Vagina (tissue), 2 donors: ENCODE measurements around the gene SPAG6. TPM values are rescaled to one million over a fixed set of nuclear protein-coding genes. Genes with fewer than 3 reads are reported as not detected.

ENCODE experiments used
- DNase-seq, 2 donors: peaks; one replicate each; pipeline ENCODE4 v3.0.0-alpha.2; 2017; ENCODE audit errors: extremely low spot score in 2 of 2
- H3K27ac ChIP-seq: fragments of 200-600 bp; sonication (generic); one replicate; pipeline ENCODE4 v1.5.1; 2019
- H3K27me3 ChIP-seq: fragments of 200-600 bp; sonication (generic); one replicate; pipeline ENCODE4 v1.5.1; 2019
- H3K36me3 ChIP-seq, 2 donors: fragments of 200-600 bp; sonication (generic); one replicate each; pipeline ENCODE4 v1.5.1; 2017 to 2019
- H3K4me1 ChIP-seq: fragments of 200-600 bp; sonication (generic); one replicate; pipeline ENCODE4 v1.5.1; 2019
- H3K4me3 ChIP-seq, 2 donors: fragments of 200-600 bp; sonication (generic); 1 replicate in 1 of 2; 2 replicates in 1 of 2; pipeline ENCODE4 v1.5.1; 2016 to 2019
- H3K9me3 ChIP-seq: fragments of 200-600 bp; sonication (generic); one replicate; pipeline ENCODE4 v1.5.1; 2019
- POLR2A ChIP-seq, 2 donors: fragments of 450-650 bp; IDR thresholded peaks; one replicate each; pipeline ENCODE4 v1.6.1; 2017; ENCODE audit warnings: antibody characterized with exemption in 2 of 2, mild to moderate bottlenecking in 2 of 2, moderate library complexity in 2 of 2
- POLR2AphosphoS5 ChIP-seq, 2 donors: sonication (generic); formaldehyde crosslinking; IDR thresholded peaks; one replicate each; pipeline ENCODE4 v1.9.0; 2017; ENCODE audit warnings: antibody characterized with exemption in 2 of 2, mild to moderate bottlenecking in 2 of 2, low read depth in 1 of 2; ENCODE audit not compliant: insufficient read depth in 1 of 2
- intact Hi-C: fragments of 100-400 bp; cut with DNase I; formaldehyde crosslinking; loops from one replicate; pipeline ENCODE4 v1.15.1; 2023
- total RNA-seq: library from RNA; depleted of rRNA; stranded (reverse); fragments of >200 nt; gene quantifications from one replicate; pipeline ENCODE4 v1.2.3, GENCODE V29; 2016
- TF ChIP-seq, protein P1 (sequence below), 3 experiments: fragments of 450-650 bp in 2 of 3; fragments of 200-600 bp in 1 of 3; sonication (generic) in 1 of 3; IDR thresholded peaks; one replicate each; pipeline ENCODE4 v1.5.1; 2017 to 2019; ENCODE audit warnings: antibody characterized with exemption in 3 of 3, mild to moderate bottlenecking in 2 of 3, moderate library complexity in 2 of 3

The SPAG6 gene
- total RNA-seq, result not detected

DNA sequence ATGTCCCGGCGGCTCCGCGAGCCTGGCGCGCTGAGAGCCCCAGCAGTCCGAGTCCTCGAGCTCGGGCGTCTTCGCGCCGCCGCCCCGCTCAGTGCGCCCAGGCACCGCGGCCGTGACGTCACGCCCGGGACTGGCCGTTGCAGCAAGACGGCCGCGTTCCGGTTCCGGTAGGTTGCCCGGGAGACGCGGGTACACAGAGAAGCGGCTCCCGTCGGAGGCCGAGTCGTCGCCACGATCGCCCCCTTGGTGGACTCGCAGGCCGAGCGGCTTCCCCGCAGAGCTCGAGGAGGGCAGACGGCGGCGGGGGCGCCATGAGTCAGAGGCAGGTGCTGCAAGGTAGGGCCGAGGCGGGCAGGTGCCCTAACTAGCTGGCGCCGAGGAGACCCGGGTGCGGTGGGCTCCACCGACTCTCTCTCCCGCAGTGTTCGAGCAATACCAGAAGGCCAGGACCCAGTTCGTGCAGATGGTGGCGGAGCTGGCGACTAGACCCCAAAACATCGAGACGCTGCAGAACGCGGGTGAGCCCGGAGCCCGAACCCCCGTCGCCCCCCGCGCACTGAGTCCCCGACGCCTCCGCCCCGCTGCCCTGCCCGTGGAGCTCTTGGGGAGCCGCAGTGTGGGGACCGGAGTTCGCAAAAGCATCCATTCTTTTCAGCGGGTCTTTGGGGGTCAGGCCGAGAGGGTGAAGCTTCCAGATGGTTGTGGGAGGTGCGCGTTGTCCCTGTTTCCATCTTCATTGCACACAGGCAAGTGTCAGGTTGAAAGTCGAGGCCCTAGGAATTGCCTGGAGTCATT is at the start of gene SPAG6:
TSS of gene SPAG6 (plus strand) at position 196 of the 795 bp plus-strand sequence. CDS start at position 312, 116 bp downstream.
- Histone ChIP-seq H3K27ac (no peak within 1 kb of the TSS), H3K4me1 (peaks cover 14% of the 10 kb centered on the region), H3K36me3 (no peaks in the 10 kb centered on the region), H3K4me3 (peak within 1 kb of the TSS in 1 of 2 donors; percentile 12), H3K27me3 (peaks cover 7% of the 10 kb centered on the region), H3K9me3 (no peaks in the 10 kb centered on the region)
- DNase-seq, result no peak
- intact Hi-C loops, result loop anchor here (10.0 kb wide), 4 partner anchors 89 to 851 kb away; partner anchors contain the start of genes DNAJC1 and MSRB2
- TF ChIP-seq POLR2A (IDR thresholded peaks at IDR 0.05) (no peak), POLR2AphosphoS5 (IDR thresholded peaks at IDR 0.05; ENCODE audit: insufficient read depth in 1 of 2, low read depth in 1 of 2) (no peak)
- TF ChIP-seq, protein P1, sequence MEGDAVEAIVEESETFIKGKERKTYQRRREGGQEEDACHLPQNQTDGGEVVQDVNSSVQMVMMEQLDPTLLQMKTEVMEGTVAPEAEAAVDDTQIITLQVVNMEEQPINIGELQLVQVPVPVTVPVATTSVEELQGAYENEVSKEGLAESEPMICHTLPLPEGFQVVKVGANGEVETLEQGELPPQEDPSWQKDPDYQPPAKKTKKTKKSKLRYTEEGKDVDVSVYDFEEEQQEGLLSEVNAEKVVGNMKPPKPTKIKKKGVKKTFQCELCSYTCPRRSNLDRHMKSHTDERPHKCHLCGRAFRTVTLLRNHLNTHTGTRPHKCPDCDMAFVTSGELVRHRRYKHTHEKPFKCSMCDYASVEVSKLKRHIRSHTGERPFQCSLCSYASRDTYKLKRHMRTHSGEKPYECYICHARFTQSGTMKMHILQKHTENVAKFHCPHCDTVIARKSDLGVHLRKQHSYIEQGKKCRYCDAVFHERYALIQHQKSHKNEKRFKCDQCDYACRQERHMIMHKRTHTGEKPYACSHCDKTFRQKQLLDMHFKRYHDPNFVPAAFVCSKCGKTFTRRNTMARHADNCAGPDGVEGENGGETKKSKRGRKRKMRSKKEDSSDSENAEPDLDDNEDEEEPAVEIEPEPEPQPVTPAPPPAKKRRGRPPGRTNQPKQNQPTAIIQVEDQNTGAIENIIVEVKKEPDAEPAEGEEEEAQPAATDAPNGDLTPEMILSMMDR (IDR thresholded peaks at IDR 0.05), result no peak

DNA sequence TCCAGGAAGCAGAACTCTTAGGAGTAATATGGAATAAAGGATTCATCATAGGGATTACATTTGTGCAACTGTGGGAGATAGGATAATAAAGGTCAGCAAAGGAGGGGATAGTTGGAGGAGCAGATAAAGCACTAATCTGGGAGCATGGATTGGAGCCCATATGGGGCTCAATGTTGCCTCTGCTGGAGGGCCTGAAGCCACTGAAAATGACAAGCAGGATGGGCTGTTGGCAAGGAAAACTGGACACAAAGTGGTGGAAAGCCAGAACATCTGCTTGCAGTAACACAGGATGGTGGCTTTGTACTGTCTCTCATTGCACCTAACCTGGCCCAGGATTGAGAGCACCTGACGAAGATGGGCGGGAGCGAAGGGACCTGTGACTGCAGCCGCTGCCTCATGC is 44.1 kb upstream of the SPAG6 start:
- Histone ChIP-seq H3K27ac (no peak overlapping the region), H3K4me1 (no peaks in the 10 kb centered on the region), H3K4me3 (no peak overlapping the region), H3K9me3 (no peaks in the 10 kb centered on the region), H3K27me3 (no peaks in the 10 kb centered on the region), H3K36me3 (no peaks in the 10 kb centered on the region)
- DNase-seq, result no peak
- no peak for TF ChIP-seq POLR2A (IDR thresholded peaks at IDR 0.05)
- TF ChIP-seq POLR2AphosphoS5 (IDR thresholded peaks at IDR 0.05; ENCODE audit: insufficient read depth in 1 of 2, low read depth in 1 of 2), result no peak
- intact Hi-C loops, result no loop called here

DNA sequence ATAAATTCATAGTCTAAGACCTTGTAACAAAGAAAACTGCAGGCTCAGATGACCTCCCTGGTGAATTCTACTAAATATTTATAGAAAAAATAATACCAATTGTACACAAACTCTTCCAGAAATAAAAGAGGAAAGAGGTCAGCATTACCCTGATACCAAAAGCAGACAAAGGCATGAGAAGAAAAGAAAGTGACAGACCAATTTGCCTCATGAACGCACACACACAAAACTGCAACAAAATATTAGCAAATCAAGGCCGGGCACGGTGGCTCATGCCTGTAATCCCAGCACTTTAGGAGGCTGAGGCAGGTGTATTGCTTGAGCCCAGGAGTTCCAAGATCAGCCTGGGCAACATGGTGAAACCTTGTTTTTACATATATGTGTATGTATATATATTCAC is 41.8 kb upstream of the SPAG6 start:
- Histone ChIP-seq H3K36me3 (no peaks in the 10 kb centered on the region), H3K4me3 (no peak overlapping the region), H3K9me3 (no peaks in the 10 kb centered on the region), H3K27me3 (no peaks in the 10 kb centered on the region), H3K4me1 (no peaks in the 10 kb centered on the region), H3K27ac (no peak overlapping the region)
- DNase-seq, result no peak
- TF ChIP-seq POLR2A (IDR thresholded peaks at IDR 0.05), result no peak
- TF ChIP-seq, protein P1 (IDR thresholded peaks at IDR 0.05), result no peak
- no peak for TF ChIP-seq POLR2AphosphoS5 (IDR thresholded peaks at IDR 0.05; ENCODE audit: insufficient read depth in 1 of 2, low read depth in 1 of 2)
- intact Hi-C loops, result no loop called here

DNA sequence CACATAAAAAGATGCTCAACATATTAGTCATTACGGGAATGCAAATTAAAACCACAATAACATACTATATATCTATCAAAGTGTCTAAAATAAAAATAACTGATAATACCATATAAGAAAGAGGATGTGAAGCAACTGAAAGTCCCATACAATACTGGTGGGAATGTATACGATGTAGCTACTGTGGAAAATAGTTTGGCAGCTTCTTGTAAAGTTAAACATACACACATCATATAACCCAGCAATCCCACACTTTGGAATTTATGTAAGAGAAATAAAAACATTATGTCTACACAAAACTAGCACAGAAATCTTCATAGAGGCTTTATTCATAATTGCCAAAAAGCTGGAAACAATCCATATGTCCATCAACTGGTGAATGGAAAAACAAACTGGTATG is 39.6 kb upstream of the SPAG6 start:
- intact Hi-C loops, result no loop called here
- Histone ChIP-seq H3K27ac (no peak overlapping the region), H3K9me3 (no peaks in the 10 kb centered on the region), H3K4me3 (no peak overlapping the region), H3K27me3 (no peaks in the 10 kb centered on the region), H3K4me1 (no peaks in the 10 kb centered on the region), H3K36me3 (no peaks in the 10 kb centered on the region)
- no peak for DNase-seq
- TF ChIP-seq POLR2AphosphoS5 (IDR thresholded peaks at IDR 0.05; ENCODE audit: insufficient read depth in 1 of 2, low read depth in 1 of 2), result no peak
- TF ChIP-seq POLR2A (IDR thresholded peaks at IDR 0.05), result no peak
- TF ChIP-seq, protein P1 (IDR thresholded peaks at IDR 0.05), result no peak

DNA sequence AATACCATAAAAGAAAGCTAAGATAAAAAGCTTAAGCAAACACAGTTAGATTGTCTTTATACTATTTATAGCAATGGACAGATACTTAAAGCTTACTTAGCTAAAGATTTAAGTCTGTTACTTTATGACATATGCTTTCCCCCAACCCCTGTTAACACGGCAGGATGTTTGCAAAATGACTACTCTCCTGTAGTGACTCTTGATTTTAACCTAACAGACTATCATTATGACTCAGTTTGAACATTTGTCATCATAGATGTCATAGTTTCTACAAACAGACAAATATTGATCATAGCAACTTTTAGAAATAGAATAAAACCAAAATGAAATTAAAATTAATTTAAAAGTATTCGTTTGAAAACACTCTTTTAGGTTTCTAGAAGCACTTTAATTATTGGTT is 36.9 kb upstream of the SPAG6 start:
- no peak for DNase-seq
- TF ChIP-seq POLR2AphosphoS5 (IDR thresholded peaks at IDR 0.05; ENCODE audit: insufficient read depth in 1 of 2, low read depth in 1 of 2), result no peak
- TF ChIP-seq POLR2A (IDR thresholded peaks at IDR 0.05), result no peak
- TF ChIP-seq, protein P1 (IDR thresholded peaks at IDR 0.05), result no peak
- Histone ChIP-seq H3K4me3 (no peak overlapping the region), H3K9me3 (no peaks in the 10 kb centered on the region), H3K4me1 (no peaks in the 10 kb centered on the region), H3K27me3 (no peaks in the 10 kb centered on the region), H3K27ac (no peak overlapping the region), H3K36me3 (no peaks in the 10 kb centered on the region)
- intact Hi-C loops, result no loop called here
